MM.1S (cell line): ENCODE measurements around the gene PTPN3.

Experiments used
- CTCF ChIP-seq: fragments of 300-600 bp; sonication (generic); IDR thresholded peaks from 2 replicates; pipeline ENCODE4 v1.5.1; 2016; ENCODE audit warnings: antibody characterized with exemption, low read length, mixed read lengths
- EZH2 ChIP-seq: fragments of 300-600 bp; sonication (generic); optimal IDR thresholded peaks from 2 replicates; pipeline ENCODE3; 2017; ENCODE audit warnings: low read depth, mild to moderate bottlenecking, antibody characterized with exemption, low read length, mixed read lengths

- TF ChIP-seq CTCF (no peak), EZH2 (no peak)
Observed at GRCh38 chr9:109534151-109534550, 36.0 kb upstream of the PTPN3 start.
